ENCODE measurements around the gene ANTKMT.
"Not testable (repeated sequence)": the region's sequence is repeated elsewhere in the genome, so short reads cannot be mapped to it uniquely, and the experiment has no call there.

ANTKMT gene

DNA sequence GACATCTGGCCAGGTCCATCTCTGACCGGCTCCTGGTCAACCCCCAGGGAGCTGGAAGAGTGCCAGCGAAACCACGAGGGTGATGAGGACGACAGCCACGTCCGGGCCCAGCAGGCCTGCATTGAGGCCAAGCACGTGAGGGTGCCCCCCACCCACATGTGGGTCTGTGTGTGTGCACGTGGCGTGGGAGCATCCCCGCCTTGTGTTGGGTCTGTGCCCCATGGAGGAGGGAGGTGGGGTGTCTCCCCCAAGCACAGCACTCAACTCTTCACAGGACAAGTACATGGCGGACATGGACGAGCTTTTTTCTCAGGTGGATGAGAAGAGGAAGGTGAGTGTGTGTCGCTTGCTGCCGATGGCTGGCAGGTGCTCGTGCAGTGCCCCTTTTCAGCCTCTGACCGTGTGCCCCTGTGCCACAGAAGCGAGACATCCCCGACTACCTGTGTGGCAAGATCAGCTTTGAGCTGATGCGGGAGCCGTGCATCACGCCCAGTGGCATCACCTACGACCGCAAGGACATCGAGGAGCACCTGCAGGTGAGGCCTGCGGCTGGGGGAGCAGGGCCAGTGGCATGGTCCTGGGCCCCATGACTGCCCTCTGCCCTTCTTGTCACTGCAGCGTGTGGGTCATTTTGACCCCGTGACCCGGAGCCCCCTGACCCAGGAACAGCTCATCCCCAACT is 39.1 kb upstream of the ANTKMT start:
- no peak for DNase-seq

DNA sequence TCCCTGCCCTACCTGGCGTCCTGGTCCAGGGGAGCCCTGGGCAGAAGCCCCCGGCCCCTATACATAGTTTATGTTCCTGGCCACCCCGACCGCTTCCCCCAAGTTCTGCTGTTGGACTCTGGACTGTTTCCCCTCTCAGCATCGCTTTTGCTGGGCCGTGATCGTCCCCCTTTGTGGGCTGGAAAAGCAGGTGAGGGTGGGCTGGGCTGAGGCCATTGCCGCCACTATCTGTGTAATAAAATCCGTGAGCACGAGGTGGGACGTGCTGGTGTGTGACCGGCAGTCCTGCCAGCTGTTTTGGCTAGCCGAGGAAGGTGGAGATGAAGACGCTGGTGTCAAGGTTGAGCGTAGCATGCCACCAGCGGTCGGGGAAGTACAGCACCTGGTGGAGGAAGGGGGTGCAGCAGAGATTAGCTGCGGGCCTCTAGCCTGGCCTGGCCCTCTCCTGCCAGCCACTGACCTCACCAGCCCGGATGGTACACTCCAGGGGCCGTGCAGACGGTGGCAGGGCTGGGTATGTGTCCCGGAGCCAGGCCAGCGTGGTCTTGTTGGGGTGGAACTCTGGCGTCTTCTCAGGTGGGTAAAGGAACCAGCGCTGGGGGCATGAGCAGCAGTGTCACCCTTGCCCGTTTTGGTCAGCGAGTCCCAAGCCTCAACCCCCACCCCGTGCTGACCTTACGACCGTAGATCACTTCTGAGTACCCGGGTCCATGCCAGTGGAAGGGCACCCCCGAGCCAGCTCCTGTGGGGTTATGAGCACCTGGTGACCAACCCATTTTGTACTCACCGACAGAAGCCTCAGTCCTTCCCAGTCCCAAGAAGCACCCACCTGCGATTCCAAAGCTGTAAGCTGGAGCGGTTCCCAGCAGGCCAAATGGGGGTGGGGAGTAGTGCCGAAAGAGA is 38.2 kb upstream of the ANTKMT start:
- no peak for DNase-seq

DNA sequence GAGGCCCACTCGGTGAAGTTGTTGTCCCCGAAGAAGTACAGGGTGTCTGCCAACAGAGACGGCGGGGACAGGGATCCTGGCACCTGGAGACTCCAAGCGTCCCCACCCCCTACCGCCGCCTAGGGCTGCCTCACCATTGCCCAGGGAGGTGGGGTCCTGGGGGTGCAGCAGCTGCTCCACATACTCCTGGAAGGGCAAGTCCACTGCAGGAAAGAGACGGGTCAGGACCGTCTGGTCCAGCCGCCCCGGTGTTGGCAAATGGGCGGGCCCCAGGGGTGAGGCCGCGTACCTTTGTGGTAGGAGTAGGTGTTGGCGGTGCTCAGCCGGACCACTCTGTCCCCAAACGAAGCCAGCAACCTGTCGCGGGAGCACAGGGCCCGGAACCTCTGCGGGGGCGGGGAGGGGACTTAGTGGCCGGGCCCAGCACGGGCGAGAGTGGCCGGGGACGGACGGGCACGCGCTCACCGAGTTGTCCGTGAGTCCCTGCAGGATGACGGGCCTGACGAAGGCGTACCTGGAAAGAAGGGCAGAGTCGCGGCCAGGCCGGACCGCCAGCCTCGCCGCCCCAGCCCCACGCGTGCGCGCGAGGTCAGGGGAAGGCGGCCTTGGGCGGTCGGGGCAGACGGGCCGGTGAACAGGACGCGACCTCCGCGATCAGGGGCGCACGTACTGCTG is 37.4 kb upstream of the ANTKMT start:
- DNase-seq: no peak

DNA sequence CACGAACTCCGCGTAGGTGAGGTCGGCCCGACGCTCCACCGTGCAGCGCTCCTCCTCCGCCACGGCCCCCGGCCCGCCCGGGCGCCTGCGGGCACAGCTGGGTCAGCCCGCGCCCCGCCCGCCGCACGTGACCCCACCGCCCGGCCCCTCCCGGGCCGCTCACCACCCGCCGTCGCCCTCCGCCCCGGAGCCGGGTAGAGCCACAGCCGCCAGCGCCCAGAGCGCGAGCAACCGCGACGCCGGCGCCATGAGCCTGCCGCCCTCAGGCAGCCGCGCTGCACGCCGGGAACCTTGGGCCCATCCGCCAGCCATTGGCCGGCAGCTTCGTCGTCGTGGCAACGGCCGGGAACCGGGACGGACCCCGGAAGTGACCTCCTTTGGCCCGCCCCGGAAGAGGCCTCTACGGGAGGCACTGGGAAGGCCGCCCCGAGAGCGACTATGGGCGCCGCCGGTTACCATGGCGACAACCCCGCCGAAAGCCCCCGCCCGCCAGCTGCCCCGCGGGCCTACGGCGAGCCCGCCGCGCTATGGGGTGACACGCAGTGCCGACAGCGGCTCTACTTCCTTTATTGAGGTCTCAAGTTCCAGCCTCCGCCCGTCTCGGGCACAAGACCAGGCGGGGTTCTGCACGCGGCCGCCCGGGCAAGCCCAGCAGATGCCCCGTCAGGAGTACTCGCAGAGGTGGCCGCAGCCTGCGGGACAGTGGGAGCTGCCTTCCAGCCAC is 36.7 kb upstream of the ANTKMT start, which contains the start of gene JMJD8:
JMJD8 (minus strand) TSS at position 264 of the 724 bp plus-strand sequence; CDS start at position 249, 15 bp downstream.
- peak; percentile 85 for DNase-seq

DNA sequence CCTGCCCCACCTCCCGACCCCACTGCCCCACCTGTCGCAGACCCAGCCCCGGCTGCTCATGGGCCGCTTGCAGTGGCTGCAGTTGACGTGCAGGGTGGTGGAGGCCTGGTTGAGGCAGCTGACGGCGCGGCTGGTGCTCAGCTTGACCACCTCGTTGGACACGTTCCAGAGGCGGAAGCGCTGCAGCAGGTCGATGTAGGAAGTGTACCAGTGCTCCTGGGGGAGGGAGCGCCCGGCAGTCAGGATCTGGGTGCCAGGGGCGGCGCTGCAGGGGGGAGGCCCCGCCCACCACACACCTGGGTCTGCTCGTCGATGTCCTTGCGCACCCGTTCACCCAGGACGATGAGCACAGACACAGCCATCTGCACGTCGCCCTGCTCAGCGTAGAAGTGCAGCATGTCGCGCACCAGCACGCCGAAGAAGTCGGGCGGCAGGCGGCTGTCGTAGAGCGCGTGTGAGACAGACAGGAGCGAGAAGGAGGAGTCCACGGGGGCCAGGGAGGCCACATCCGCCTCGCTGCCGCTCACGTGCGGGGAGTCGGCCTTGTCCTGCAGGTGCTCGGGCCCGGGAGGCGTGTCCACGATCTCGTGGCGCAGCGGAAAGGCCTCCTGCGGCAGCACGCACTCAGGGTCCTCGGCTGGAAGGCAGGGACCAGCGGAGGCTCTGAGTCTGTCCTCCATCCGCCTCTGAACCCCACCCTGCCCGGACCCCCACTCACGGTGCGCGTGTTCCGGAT is 35.8 kb upstream of the ANTKMT start:
- DNase-seq: no peak

DNA sequence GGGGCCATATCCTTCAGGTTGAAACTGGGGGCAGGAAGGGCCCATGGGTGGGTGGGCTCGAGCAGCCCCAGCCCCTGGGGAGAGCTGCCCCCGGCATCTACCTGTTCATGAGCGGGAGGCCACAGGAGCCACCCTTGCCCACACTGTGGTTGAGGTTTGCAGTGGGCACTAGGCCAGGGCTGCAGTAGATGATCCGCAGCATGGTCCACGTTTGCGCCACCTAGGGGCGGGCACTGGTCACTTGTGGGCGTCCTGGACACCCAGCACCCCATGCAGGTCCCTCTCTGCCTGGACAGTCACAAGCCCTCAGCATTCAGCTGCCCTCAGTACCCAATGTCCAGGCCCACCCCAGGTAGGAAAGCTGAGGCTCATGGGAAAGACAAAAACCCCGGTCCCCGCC is 35.0 kb upstream of the ANTKMT start:
- no peak for DNase-seq

DNA sequence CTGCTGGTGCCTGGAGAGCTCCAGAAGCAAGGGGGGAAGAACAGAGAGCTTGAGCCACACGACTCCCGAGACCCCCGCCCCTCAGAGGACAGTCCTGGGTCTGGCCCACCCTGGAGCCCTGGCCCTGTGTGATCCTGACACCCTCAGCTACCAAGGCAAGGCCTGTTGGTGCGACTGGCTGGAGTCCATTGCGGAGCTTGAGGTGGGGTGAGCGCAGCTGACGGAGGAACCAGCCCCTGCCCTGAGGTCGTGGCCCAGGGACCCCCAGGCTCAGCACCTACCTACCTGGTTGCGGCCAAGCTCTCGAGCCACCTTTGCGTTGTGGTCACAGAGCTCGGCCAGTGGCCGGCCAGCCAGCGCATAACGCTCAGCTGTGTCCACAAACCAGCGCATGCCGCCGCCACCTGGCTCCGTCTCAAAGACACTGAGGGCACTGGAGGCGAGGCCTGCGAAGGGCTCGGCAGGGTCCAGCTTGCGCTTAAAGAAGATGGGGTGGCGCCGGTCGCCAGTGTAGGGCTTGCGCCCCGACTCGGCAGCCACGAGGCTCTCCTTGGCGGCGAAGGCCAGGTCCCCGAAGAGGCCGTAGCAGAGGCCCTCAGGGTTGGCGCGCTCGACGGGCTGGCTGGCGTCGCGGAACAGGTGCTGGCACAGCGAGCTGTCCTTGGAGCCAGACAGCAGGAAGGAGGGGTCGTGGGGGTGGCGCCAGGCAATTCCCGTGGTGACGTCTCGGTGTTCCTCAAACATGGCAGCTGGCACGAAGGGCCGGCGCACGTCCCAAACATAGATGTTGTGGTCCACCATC is 34.3 kb upstream of the ANTKMT start:
- no peak for DNase-seq

DNA sequence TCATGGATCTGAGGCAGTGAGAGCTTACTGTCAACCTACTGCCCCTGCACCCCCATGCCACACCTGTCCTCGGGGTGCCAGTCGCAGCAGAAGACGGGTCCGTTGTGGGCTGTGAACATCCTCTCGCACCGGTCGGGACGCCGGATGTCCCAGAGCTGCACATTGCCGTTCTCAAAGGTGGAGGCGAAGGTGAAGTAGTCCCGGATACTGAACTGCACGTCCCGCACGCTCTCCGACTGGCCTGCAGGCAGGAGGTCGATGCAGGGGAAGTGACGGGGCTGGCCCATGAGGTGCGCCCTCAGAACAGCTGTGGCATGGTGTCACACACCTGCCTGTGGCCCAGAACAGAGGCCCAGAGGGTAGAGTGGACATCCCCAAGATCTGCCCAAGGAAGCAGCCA is 33.4 kb upstream of the ANTKMT start:
- no peak for DNase-seq

DNA sequence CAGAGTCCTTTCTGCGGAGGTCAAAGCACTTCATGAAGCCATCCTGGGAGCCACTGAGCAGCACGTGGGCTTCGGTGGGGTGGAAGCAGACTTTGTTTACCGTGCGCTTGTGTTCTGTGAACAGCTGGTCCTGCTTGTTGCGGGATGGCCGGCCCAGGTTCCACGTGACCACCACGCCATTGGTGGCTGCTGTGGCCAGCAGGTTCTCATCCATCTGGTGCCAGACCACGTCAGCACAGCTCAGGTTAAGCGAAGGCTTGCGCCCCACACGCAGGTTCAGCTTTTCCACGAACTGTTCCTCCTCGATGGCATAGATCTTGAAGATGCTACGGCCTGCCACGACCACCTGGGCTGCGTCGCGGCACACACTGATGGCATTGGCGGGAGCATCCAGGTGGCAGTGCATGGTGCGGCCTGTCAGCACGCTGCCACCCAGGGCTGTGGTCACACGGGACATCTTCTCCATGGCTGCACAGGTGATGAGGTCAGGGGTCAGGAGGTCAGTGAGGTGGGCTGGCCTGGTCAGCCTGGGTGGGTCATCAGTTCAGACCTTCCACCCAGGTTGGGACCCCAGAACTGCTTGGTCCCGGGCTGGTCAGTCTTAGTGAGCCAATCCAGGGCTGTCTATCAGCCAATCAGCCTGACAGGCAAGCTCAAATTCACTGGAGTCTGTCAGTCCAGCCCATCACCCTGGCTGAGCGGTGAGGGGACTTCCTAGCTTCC is 31.6 kb upstream of the ANTKMT start:
- no peak for DNase-seq

DNA sequence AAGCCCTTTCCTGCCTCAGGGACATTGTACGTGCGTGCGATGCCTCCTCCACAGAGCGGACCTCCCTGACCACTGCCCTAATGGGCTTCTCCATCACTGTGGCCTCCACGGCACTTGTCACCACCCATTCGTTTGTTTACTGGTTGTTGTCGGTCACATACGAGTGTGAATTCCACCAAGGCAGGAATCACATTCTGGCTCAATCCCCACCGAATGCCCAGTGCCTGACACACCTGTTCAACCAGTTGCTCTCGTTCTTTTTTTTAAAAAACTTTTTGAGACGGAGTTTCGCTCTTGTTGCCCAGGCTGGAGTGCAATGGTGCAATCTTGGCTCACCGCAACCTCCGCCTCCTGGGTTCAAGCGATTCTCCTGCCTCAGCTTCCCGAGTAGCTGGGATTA is 29.7 kb upstream of the ANTKMT start:
- not testable (repeated sequence) for DNase-seq

DNA sequence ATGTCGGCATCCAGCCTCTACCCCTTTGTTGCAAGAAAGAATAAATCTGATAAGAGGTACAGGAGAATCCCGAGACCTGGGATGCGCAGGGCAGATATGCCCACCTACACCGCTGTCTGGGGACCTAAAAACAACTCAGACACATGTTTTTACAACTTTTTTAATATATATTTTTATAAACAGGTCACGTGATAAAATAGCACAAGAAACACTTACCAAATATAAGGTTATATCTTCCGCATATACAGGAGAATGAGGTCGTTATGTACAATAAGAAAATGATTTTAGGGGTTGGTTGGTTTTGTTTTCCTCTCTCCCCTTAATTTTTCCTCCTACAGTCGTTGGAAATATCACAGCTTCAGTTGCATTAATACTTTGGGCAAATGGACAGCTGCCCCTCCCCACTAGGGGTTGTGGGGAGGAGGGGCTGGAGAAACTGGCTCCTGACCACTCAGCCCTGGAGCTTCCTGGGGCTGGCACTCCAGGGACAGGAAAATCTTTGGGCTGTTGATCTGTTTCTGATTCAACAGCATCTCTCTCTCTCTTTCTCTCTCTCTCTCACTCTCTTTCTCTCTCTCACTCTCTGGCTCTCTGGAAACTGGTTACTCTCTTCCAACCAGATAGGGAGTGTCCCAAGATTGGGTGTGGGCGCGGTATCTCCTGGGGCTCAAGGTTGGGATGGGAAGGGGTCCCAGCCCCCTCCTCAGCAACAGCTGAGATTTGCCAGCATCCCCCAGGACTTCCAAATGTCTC is 28.4 kb upstream of the ANTKMT start:
- DNase-seq: no peak

DNA sequence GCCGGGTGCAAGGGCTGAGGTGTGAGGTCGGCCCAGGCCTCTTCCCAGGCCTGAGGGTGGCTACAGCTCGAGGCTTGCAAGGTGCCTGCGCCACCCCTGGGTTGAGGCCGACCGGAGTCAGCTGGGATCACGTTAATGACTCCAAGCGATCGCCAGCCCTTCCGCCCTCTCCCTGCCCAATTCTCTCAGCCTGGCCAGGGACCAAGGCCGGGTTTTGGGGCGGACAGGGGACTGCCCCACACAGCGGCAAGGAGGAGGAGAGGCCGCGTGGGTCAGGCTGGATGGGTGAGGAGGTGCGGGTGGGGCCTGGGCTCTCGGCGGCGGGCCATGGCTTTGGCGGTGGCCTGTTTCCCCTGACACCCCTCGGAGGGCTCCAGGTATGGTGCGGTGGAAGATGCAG is 27.6 kb upstream of the ANTKMT start:
- no peak for DNase-seq

DNA sequence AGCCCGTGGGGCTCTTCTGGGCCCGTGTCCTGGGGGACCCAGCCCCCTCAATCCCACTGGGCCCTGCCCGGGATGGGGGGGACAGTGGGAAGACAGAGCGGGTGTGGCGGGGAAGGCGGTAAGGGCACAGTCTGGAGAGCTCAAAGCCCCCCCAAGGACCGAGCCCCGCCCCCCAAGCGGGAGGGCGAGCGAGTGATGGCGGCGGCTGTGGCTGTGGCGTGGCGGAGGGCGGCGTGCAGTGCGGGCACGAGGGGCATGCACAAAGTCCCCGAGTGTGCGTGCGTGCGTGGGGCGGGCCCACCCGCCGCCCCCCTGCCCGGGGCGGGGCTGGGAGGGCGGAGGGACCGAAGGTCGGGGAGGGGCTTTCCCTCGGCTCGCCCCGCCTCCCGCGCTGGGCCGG is 27.2 kb upstream of the ANTKMT start:
- DNase-seq: no peak

DNA sequence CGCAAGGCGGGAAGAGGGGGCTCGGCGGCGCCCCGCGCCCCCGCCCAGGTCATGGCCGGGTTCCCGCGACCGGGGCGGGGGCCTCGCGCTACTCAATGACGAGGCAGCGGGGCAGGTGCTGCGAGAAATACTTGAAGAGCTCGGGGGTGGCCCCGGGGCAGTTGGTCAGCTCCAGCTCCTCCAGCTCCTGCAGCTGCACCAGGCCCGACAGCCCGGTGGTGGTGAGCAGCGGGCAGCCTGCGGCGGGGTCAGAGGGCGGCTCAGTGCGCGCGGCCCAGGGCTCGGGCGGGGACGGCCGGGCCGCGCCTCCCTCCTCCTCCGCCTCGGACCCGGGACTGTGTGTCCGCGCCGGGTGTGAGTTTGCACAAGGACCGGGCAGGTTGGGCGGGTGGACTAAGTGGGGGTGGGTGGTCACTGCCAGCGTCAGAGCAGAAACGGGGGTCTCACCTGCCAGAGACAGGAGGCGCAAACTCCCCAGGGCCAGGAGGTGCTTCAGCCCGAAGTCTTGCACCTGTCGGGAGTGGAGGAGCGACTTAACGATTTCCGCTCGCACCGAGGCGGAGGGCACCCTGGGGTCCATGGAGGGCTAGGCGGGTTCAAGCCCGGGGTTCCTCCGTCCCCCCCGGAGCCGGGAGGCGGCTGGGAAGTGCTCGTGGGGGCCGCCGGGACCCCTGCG is 26.6 kb upstream of the ANTKMT start:
- DNase-seq: no peak

DNA sequence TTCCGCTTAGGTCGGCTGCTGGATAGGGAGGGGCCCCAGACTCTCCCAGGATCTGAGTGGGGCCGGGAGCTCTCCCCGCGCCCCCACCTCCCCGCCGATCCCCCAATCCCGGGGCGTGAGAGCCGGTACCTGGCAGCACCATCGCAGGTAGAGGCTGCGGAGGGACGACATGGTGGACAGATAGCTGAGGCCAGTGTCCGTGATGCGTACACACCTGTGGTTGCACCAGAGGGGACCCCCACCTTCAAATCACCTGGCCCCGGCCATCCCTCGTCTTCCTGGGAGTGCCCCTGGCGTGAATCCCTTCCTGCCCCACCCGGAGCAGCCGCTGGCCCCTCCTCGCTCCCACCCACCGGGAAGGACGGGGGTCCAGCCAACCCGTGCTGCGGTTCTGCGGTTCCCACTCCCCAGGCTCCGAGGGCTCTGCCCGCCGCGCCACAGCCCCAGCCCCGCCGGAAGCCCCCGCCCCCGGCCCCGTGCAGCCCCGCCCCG is 26.0 kb upstream of the ANTKMT start:
- DNase-seq: no peak

DNA sequence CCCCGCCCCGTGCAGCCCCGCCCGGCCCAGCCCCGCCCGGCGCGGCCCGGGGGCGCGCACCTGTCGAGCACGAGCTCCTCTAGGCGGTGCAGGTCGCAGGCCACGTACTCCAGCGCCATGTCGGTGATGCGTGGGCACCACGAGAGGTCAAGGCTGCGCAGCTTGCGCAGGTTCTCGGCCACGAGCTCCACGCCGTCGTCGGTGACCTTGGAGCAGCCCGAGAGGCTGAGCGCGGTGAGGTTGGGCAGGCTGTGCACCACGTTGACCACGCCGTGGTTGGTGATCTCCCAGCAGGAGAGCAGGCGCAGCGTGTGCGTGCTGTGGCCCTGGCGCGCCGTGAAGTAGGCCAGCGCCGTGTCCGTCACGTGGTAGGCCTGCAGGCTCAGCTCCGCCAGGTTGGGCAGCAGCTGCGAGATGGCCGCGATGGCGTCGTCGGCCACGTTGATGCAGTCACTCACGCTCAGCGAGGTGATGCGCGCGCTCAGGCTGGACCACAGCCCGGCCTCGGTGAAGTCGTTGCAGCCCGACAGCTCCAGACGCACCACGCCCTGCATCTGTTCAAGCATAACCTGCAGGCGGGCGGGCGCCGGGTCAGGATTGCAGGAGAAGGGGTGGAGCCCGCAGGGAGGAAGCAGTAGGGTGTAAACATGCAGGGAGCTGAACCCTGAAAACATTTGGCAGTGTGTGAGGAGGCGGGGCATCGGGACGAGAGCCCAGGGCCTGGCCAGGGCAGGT is 25.4 kb upstream of the ANTKMT start:
- DNase-seq: no peak

DNA sequence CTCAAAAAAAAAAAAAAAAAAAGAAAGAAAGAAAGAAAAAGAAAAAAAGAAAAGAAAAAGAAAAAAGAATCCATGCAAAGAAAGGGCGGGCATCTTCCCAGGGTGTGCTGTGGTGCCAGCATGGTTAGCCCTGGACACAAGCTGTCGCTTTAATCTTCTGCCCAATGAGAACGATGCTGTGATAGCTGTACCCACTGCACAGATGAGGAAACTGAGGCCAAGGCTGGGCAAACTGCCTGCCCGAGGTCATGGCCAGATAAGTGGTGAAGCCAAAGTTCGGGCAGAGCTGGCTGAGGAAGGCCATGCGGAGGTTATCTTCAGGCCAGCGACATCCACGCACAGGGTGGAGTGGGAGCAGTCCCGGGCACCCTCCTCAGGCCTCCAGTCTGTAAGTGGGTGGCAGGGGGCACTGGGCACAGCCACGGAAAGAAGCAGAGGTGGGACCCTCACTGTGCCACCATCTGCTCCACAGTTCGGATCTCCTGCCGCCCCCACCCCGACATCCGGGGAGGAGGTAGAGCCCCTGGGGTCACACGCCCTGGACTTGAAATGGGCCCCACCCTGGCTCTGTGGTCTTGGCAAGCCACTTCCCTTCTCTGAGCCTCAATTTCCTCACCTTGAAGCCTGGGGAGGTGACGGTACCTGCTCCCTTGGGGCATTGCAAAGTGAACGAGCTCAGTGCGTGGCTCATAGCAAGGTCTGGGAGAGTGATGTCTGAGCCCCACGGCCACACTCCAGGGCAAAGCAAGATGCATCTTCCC is 21.9 kb upstream of the ANTKMT start:
- no peak for DNase-seq
